Hematopoietic multipotent progenitor cell treated with erythropoietin and hydrocortisone succinate and interleukin-3 and kit ligand, for 17 days (in vitro differentiated cells): ENCODE results near the gene DDX17.

Experiments used
- DNase-seq: peaks from one replicate; pipeline ENCODE4 v3.0.0-alpha.2; 2015; ENCODE audit warnings: low spot score

DDX17 gene

GRCh38 chr22:38448945-38449745 lies 57.0 kb downstream of the DDX17 start:
- no peak for DNase-seq

- DNase-seq, result no peak
Measured at GRCh38 chr22:38446018-38446601, 60.0 kb downstream of the DDX17 start.

GRCh38 chr22:38444783-38445182 lies 61.3 kb downstream of the DDX17 start:
- DNase-seq, result no peak

GRCh38 chr22:38443628-38444521 lies 62.2 kb downstream of the DDX17 start:
- DNase-seq, result no peak

GRCh38 chr22:38442967-38443627 lies 63.0 kb downstream of the DDX17 start:
- DNase-seq, result no peak

GRCh38 chr22:38441620-38442287 lies 64.4 kb downstream of the DDX17 start:
- DNase-seq, result no peak

GRCh38 chr22:38440747-38441350 lies 65.3 kb downstream of the DDX17 start:
- no peak for DNase-seq

GRCh38 chr22:38437416-38437815 lies 68.7 kb downstream of the DDX17 start:
- DNase-seq, result no peak

GRCh38 chr22:38436629-38437395 lies 69.3 kb downstream of the DDX17 start:
- no peak for DNase-seq

GRCh38 chr22:38435965-38436364 lies 70.1 kb downstream of the DDX17 start:
- DNase-seq, result no peak

- no peak for DNase-seq
Measured at GRCh38 chr22:38435010-38435409, 71.1 kb downstream of the DDX17 start.

- DNase-seq, result no peak
Measured at GRCh38 chr22:38433871-38434270, 72.2 kb downstream of the DDX17 start.
